CD4-positive, alpha-beta T cell treated with Interleukin-21 for 1 hour (primary cell): Measurements from ENCODE around the gene BHLHE23.
"Not testable (repeated sequence)": the region's sequence is repeated elsewhere in the genome, so short reads cannot be mapped to it uniquely, and the experiment has no call there.

ENCODE experiments used
- DNase-seq: peaks from one replicate; pipeline ENCODE4 v3.0.0-alpha.2; 2020

Gene BHLHE23

DNA sequence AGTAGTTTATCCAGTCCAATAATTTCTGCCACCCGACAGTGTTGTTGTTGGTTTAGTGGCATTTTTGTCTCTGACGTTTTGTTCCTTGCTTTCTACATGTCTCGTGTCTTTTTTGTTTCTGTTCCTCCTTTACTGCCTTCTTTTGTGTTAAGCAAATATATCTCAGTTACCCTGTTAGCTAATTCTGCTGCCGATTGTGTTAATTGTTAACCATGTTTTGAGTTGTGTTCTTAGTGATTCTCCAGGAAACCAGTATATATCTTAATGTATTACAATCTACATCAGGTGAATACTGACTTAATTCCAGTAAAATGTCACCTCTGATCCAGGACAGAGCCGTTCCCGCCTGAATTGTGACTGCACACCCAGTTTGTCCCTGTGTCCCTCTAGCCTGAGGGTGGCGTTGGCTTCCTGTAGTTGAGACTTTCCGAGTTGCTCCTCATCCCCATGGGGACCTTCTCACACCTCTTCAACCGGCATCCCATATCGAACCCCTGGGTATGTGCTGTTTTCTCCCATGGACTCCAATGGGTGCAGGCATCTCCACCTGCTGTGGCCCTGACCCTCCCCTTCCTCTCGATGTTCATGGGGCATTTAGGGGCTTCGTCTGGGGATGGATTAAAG, 35.8 kb upstream of the BHLHE23 start:
- no peak for DNase-seq

DNA sequence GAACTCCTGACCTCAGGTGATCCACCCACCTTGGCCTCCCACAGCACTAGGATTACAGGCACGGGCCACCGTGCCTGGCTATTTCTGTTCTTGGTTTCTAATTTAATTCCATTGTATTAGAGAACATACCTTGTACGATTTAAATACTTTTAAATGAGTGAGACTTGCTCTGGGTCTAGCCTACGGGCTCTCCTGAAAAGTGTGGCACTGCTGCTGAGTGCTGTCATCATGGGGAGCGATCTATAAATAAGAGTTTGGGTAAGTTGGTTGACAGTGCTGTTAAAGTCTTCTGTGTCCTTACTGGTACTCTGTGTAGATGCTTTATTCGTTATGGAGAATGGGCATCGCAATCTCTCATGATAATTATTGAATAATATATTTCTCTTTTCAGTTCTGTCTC, 35.0 kb upstream of the BHLHE23 start:
- no peak for DNase-seq

DNA sequence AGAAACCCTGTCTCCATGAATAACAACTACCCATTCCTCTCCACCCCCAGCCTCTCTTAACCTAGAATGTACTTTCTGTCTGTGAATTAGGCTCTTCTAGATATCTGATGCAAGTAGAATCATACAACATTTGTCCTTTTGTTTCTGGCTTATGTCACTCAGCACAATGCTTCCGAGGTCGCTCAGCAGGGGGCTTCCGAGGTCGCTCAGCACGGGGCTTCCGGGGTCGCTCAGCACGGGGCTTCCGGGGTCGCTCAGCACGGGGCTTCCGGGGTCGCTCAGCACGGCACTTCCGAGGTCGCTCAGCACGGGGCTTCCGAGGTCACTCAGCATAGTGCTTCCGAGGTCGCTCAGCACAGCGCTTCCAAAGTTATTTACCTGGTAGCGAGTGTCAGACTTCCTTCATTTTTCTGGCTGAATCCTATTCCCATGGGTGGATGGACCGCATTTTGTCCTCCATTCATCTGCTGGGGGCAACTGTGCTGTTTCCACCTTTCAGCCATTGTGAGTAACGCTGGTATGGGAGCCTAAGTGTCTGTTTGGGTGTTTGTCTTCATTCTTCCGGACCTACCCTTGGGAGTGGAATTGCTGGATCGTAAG, 31.0 kb upstream of the BHLHE23 start:
- DNase-seq = no peak

DNA sequence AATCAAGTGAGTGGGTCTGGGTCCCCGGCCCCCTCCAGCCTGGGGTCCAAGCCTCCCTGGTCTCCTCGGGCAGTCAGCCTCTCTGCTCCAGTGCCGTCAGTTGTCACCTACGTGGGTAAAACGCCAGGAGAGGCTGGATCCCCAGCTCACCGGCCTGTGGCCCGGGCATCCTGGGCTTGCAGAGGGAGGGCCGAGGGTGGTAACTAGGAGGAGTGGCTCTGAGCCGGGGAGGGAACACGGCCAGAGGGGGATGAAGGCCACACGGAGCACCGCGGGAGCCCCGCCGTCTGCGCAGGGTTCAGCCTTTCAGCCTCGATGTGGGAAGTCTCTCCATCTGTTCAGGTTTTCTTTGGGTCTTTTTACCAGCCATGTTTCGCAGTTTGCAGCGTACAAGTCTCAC, 29.5 kb upstream of the BHLHE23 start:
- DNase-seq = no peak

DNA sequence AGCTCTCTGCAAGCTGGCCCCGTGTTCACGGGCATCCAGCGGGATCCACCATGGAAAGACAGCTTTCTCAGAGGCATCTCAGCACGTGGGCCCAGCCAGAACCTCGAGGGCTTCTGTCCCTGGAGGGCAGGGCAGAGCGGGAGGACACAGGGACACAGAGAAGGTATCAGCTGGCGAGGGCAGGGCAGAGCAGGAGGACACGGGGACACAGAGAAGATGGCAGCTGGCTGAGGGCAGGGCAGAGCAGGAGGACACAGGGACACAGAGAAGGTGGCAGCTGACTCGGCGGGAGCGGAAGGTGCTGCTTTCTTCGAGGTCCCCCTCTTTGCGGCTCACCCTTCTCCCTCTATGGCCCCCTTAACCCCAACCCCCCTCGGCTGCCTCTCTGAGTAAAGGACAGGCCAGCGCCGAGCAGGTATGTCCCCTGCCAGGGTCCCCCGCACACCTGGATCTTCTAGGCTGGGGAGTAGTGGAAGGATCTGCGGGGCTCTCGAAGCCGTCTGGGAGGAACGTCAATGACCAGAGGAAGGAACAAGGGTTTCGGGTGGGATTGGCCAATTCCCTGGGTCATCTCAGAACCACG, 28.9 kb upstream of the BHLHE23 start:
- no peak for DNase-seq

DNA sequence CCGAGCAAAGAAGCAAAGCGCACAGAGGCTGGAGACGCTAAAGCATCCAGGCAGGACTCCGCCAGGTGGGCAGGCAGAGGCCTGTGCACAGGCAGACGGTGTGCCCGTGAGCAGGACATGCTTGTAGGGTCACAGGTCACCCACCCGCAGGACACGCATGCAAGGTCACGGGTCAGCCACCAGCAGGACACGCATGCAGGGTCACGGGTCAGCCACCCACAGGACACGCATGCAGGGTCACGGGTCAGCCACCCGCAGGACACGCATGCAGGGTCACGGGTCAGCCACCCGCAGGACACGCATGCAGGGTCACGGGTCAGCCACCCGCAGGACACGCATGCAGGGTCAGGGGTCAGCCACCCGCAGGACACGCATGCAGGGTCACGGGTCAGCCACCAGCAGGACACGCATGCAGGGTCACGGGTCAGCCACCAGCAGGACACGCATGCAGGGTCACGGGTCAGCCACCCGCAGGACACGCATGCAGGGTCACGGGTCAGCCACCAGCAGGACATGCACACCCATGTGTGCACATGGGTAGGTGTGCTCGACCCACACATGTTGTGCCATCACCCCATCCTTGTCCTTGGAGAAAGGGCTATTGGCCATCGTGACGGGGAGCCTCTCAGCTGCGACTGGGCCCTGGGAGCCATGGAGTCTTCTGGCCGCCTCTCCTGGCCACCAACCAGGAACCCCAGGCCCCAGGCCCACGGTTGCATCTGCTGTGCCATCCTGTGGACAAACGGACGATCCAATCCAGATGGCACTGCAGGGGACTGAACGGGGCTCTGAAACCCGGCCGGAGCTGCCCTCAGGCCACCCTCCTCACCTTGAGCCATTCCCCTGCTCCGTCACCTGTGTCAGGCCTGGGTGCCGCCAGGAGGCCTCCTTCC, 28.2 kb upstream of the BHLHE23 start:
- not testable (repeated sequence) for DNase-seq

DNA sequence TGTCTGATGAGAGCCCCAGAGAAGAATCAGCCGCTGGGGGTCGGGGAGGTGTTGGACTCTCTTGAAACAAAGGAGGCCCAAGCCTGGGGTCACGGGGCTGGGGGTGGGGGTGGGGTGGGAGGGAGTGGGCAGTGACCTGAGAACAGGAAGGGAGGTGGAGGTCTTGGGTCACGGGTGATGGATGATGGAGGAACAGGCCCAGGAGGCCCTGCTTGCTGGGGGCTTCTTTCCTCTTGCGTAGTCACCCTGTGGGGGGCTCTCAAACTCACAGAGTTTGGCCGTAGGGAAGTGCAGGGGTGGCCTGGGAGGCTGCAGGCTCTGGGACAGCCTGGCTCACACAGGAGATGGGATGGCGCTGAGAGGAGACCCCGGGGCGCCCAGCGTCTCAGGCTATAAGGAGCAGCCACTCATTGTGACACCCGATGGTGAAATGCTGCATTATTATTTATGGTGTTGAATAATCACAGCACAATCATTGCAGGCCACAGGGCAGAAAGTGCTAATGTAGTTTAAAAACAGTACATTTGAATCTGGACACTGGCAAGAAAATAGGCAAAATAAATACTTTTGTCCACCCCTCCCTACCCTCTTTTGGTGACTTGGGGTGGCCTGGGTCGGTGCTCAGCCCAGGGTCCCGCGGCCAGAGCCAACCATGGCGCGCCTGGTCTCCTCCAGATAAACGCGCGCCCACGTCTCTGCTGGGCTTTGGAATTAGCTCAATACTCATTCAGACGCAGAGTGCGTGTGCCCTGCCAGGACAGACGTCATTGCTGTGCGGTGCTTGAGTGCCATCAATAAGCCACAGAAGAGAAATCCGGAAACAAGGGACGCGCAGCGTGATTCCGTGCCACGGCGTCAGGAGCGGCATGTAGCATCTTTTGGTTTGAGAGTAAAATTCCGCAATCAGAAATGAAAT, 27.3 kb upstream of the BHLHE23 start:
- no peak for DNase-seq

DNA sequence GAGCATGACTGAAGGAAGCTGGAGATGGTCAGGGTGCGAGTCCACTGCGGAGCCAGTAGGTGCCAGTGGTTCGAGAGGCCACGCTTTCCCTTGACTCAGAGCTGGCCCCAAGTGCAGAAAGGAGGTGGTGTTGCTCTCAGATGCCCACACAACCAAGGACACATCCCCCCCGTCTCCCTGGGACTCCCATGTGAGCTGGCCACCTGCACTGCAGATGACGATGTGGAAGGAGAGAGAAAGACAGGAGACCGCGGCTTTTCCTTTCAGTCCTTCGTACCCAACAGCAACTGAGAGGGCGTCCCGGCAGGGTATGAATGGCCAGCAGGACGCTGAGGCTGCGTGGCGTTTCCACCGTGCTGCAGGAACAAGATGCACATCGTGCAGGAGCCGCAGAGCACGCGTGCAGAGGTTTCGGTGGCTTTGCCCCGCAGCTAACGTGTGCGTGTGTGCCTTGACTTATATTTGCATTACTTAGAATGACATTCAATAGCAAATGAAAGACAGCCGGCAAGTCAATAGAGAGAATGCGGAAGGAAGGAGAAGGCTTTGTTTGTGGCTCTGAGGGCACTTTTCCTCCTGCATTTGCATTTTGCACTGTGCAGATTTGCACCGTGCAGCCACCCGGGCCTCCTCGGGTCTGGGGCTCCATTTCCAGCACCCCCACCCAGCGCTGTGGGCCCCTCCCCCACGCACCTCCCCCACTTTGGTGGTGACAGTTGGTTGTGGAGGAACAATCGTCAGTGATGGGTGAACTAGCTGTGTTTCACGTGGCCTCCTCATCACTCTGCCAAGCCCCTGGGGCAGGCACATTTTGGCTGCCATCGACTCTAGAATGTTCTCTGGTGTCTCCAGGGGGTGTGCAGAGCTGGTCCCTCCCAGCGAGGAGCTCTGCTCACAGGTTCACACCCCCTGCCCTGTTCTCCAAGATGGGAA, 26.4 kb upstream of the BHLHE23 start:
- DNase-seq = no peak

DNA sequence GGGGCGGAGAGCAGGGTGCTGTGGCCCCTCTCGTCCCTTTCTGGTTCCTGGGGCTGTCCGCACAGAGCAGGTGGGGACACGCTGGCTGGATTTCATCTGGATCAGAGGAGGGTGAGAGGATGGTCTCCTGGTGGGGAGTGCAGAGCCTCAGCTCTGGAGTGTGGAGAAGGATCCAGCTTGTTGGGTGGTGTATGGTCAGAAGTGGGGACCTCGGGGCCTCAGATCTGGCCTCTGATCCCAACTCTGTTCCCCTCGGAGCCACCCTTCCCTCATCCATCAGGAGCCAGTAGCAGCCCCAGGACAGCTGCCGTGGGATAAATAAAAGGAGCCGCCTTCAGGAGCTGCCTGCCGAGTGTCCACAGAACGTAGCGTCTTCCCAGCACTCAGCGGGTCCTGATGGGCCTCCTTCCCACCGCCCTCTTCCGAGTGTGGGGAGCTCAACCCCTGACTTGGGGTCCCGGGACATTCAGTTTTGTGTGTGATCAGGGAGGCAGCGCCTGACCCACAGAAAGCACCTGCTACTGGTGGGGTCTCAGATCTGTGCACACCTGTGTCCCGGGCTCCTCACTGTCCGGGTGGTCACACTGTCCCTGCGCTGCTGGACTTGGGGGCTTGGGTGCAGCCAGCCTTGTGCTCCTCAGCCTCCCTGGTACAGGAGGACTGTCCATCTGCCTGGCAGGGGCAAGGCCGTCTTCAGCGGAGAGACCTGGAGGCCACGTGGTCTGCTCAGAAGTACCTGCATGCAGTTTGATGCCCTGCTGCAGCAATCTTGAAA, 25.4 kb upstream of the BHLHE23 start:
- no peak for DNase-seq

DNA sequence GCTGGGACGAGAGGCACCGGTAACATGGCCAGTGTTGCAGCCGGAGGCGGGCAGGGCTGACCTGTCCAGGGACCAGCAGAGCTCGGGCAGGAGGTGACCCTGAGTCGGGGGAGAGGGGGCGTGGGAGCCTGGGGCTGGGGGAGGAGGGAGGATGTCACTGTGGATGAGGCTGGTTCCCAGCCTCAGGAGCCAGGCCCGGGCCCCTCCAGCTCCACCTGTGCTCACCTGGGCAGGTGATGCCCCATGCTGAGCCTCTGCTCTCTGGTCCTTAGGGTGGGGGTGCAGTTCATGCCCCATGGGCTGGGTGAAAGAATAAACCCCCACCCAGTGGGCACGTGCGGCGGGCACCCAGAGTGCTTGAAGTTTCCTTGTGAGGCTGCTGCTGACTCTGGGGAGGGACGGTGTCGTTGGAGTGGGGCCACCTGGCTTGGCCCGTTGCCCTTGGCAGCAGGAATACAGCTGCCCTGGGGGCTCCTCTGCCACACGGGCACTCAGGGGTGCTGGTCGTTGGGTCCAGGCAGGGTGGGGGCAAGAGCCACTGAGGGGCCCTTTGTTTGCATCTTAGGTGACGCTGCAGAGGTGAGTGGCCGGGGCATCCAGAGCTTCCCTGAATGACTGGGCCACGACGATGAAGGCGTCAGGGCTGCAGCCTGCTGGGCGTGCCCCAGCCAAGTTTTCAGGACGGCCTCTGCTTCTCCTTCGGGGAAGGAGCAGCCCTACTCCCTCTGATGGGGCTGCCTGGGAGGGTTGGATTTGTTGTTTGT, 24.7 kb upstream of the BHLHE23 start:
- no peak for DNase-seq

DNA sequence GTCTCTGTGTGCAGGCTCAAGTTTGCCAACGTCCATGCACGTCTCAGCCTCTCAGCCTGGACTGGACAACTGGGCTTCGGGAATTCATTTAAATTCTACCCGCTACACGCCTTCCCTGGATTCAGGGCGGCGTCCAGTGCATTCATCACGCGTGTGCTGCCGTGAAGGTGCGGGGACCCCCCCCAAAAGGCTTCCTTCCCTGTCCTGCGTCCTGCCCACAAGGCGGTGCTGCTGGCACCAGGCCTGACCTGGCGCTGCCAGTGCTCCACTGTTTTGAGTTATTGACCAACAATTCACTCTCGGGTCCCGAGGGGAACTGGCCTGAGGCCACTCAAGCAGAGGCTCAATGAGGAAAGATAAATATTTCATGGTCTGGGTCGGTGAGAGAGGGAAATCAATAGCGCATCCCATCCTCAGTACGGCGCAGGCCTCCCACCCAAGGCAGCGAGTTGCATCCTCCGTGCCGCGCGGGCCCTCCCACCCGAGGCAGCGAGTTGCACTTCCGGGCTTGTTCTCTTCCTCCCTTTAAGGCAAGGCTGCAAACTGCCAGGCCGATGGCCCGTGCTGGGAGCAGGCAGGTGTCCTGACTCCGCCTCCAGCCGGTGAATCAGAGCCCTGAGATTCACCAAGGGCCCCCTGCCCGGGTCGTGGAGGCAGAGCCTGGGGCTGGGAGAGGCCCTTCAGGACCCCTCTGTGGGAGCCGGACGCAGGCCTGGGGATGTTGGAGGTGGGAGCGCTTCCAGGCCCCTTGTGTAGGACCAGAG, 22.8 kb upstream of the BHLHE23 start:
- DNase-seq = no peak

DNA sequence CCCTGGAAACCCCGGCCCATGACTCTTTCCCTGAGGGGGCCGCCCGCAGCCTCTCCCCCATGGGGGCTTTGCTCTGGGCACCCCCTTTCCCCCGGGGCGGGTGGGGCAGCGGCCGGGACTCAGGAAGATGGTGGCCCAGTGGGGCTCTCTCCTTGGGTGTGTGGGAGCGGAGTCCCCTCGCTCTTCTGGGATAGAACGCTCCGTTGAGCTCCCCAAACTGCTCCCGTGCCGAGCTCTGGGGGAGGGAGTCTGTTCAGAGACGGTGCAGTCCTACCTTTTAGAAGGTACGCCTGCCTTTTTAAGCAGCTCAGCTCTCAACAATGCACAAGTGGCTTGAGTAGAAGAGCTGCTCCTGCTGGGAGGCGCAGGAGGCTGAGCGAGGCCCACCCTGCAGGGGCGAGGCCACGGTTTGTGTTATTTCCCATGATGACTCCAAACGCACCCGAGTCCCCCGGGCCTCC, 21.7 kb upstream of the BHLHE23 start:
- DNase-seq = no peak

DNA sequence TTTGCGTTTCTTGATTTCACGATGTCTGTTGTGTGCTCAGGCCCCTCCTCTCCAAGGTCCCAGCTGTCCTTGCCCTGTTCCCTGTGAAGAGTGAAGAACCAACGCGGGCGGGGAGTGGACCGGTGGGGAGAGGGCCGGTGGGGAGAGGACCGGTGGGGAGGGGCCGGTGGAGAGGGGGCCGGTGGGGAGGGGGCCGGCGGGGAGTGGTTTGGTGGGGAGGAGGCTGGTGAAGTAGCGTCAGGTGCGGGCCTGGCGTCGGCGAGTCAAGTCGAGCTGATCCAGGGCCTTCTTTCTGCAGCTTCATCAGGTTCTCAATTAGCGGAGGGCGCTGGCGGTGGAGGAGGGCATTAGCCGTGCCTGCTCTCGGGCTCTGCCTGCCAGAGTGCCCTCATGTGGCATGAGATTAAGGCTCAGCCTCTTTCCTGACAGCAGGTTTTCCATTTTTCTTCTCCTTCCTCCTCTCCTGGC, 21.2 kb upstream of the BHLHE23 start:
- no peak for DNase-seq

DNA sequence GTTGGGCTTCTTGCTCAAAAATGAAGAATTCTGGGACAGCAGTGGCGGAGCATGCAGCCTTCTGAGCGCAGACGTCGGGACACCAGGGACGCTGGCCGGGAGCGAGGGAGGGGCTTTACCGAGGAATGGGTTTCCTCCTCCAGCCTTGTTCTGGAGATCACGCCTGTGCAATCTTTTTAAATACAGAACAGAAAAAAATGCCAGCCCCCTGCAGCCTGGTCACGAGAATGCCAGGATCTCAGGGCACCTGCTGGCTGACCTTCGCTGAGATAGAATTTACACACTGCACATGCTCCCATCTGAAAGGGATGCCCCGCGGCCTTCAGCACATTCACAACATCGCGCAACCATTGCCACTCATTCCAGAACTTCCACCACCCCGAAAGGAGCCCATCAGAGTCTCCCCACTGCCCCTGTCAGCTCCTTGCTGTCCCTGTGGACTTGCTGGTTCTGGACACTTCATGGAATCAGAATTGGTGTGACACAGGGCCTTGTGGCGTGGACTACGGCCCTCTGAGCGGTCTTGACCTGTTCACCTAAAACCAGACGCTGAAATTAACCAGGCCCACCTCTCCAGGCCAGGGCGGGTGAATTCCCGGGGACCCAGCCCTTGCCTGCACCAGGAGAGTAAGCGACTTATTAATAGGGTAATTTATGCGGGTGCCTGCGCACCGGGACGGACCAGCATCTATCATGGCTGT, 20.6 kb upstream of the BHLHE23 start:
- no peak for DNase-seq

DNA sequence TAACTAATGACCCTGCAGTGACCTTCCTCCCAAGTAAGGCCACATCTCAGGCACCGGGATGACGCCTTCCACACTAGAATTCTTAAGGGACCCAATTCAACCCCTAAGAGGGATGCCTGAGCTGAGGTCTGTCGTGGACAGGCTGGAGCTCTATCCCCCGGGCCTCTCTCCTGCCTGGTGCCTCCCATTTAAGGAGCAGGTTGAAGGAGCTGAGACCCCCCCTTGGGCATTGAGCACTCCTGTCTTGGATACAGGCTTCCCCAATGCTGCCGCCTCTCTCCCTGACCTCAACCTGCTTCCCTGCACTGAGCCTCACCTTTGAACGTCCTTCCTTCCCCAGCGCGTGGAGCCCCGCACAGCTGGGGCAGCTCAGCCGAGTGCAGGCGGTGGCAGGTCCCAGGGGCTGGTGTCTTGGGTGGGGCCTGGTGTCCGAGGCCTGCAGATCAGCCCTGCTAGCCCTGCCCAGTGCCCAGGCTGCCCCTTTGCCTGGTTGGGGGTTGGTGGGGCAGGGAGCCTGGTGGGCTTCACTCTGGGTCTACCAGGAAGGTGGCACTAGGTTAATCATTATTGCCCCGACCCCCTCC, 19.9 kb upstream of the BHLHE23 start:
- DNase-seq = no peak

DNA sequence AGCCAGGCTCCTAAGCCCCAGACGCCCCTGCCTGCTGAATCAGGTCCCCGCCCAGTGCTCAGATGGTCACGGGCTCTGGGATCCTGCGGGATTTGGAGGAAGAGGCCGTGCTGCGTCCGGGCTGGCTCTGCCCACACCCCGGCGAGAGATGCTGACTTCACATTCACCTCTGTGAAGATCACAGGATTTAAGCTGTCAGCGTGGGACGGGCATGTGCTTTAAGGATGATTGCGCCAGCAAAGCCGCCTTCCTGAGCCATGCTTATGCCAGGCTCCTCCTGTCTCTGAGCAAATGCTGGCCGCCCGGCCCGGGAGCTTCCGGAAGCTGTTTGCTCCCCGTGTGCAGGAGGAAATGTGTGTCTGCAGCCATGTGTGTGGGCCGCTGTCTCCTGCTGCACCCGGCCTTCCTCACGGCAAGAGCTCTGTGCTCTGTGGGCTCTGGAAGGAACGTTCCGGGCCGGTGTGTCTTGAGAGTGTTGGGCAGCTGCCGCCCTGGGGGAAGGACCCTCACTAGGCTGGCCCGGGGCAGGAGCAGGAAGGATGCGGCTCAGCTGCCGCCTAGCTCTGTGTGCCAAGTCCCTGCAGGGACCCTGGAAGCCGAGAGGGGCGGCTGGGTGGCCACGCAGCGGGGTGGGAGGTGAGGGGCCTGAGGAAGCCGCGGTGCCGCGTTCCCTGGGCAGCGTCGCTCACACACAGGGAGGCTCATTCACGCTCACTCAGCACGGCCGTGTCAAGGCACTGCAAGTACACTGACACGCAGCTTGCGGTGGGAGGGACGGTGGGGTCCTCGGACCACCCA, 19.0 kb upstream of the BHLHE23 start:
- no peak for DNase-seq
